PFSK-1 (cell line): ENCODE results near the gene ZNF480.

ENCODE experiments used
- FOXP2 ChIP-seq: optimal IDR thresholded peaks from 2 replicates; pipeline ENCODE3; 2011; ENCODE audit warnings: borderline replicate concordance, control low read depth, inconsistent platforms; ENCODE audit not compliant: insufficient read depth; ENCODE audit errors: extremely low read length, extremely low read depth
- POLR2AphosphoS5 ChIP-seq: IDR thresholded peaks from 2 replicates; pipeline ENCODE4 v1.6.1; 2012; ENCODE audit warnings: low read depth, mild to moderate bottlenecking, control low read depth, low read length, moderate library complexity
- SIN3A ChIP-seq: IDR thresholded peaks from 2 replicates; pipeline ENCODE4 v1.6.1; 2012; ENCODE audit warnings: mild to moderate bottlenecking, low read length, moderate library complexity, borderline replicate concordance; ENCODE audit not compliant: insufficient read depth
- TAF1 ChIP-seq: IDR thresholded peaks from 2 replicates; pipeline ENCODE4 v1.6.1; 2012; ENCODE audit warnings: low read length, control low read depth, borderline replicate concordance; ENCODE audit not compliant: insufficient read depth
- TF ChIP-seq, protein P1 (sequence below), 2 experiments: IDR thresholded peaks; 2 replicates each; pipeline versions ENCODE4 v1.6.1 to v1.8.0; 2011 to 2012; ENCODE audit warnings: low read depth in 2 of 2, low read length in 2 of 2, control low read depth in 1 of 2, inconsistent platforms in 1 of 2, mild to moderate bottlenecking in 1 of 2, moderate library complexity in 1 of 2; ENCODE audit not compliant: insufficient read depth in 1 of 2

The ZNF480 gene

DNA sequence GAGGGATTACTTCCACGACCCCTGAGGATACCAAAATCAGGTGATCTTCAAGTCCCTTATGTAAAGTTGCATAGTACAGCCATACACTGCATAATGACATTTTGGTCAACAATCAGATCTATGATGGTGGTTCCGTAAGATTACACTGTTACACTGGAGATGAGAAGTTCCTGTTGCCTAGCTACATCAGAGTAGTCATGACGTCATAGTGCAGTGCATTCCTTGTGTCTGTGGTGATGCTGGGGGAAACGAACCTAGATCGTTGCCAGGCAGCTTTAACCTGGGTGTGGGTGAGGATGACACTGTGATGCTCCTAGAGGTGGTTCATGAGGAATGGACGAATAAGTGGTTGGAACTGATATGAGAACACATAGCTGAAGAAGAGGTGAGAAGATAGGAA, 48.2 kb downstream of the ZNF480 start:
- TF ChIP-seq, protein P1, sequence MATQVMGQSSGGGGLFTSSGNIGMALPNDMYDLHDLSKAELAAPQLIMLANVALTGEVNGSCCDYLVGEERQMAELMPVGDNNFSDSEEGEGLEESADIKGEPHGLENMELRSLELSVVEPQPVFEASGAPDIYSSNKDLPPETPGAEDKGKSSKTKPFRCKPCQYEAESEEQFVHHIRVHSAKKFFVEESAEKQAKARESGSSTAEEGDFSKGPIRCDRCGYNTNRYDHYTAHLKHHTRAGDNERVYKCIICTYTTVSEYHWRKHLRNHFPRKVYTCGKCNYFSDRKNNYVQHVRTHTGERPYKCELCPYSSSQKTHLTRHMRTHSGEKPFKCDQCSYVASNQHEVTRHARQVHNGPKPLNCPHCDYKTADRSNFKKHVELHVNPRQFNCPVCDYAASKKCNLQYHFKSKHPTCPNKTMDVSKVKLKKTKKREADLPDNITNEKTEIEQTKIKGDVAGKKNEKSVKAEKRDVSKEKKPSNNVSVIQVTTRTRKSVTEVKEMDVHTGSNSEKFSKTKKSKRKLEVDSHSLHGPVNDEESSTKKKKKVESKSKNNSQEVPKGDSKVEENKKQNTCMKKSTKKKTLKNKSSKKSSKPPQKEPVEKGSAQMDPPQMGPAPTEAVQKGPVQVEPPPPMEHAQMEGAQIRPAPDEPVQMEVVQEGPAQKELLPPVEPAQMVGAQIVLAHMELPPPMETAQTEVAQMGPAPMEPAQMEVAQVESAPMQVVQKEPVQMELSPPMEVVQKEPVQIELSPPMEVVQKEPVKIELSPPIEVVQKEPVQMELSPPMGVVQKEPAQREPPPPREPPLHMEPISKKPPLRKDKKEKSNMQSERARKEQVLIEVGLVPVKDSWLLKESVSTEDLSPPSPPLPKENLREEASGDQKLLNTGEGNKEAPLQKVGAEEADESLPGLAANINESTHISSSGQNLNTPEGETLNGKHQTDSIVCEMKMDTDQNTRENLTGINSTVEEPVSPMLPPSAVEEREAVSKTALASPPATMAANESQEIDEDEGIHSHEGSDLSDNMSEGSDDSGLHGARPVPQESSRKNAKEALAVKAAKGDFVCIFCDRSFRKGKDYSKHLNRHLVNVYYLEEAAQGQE (IDR thresholded peaks at IDR 0.05; ENCODE audit: insufficient read depth in 1 of 2, low read depth in 2 of 2, low read length in 2 of 2) = no peak
- TF ChIP-seq TAF1 (no peak), POLR2AphosphoS5 (no peak), SIN3A (no peak), FOXP2 (no peak)

DNA sequence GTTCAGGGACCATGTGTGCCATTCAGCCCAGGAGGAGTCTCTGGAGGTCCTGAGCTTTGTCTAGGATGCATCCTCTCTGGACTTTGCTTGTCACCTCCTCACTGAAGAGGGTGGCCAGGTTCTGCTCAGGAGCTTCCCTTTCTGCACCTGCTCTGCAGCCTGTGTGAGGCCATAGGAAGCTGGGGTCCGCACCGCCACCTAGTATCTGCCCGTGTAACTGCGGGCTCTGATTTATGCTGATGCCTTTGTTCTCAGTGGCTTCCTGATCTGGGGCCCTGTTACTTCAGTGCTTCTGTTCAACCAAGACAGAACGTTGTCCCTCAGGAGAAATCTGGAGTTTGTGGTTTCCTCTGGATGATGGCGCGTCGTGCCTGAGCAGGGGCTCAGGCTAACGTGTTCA, 54.5 kb downstream of the ZNF480 start:
- no peak for TF ChIP-seq SIN3A
- no peak for TF ChIP-seq POLR2AphosphoS5
- TF ChIP-seq, protein P1 (IDR thresholded peaks at IDR 0.05; ENCODE audit: insufficient read depth in 1 of 2, low read depth in 2 of 2, low read length in 2 of 2) = no peak
- no peak for TF ChIP-seq TAF1
- no peak for TF ChIP-seq FOXP2

DNA sequence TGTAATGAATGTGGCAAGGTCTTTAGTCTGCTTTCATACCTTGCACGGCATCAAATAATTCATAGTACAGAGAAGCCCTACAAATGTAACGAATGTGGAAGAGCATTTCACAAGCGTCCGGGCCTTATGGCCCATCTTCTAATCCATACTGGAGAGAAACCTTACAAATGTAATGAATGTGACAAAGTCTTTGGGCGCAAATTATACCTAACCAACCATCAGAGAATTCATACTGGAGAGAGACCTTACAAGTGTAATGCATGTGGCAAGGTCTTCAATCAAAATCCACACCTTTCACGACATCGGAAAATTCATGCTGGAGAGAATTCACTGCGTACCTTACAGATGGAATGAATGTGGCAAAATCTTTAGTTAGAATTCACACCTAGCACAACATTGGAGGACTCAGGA, 69.5 kb downstream of the ZNF480 start:
- no peak for TF ChIP-seq SIN3A

DNA sequence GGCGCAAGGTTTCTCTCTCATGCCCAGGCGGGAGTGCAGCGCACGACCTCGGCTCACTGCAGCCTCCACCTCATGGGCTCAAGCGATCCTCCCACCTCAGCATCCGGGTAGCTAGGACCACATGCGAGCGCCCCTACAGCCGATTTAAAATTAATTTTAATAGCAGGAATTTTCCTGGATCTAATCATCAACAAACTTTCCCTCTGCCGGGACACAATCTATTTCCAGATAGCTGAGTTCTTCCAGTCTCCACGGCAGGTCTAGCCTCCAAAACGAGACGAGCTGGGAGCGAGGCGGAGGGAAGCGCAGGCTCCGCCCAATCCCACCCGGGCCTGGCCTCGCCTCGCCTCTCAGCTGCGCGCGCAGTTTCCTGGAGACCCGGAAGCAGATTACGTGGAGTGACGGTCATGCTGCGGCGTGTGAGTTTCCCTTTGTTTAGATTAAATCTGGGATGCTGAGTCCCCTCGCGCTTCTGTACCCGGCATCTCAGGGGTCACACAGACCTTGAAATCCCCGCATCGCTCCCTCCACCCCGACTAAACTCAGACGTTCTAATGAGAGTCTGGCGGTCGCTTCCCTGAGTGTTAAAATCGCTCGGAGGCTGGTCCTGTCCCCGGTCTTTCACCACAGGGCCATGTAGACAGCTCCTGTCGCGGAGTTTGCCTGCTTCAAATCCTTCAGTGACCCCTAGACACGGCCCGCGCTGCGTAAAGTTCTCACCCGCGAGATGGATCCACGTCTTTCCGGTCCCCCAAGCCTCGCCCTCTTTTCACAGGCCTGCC, 72.8 kb downstream of the ZNF480 start, which contains the start of gene ZNF880:
Gene ZNF880, plus strand, starts transcription at position 365 of the 782 bp plus-strand sequence. Its CDS starts 43 bp downstream, at position 408.
- TF ChIP-seq TAF1 = no peak
- TF ChIP-seq, protein P1 (IDR thresholded peaks at IDR 0.05; ENCODE audit: insufficient read depth in 1 of 2, low read depth in 2 of 2, low read length in 2 of 2) = 0 out of 4 replicates have a peak, but pooled peaks of 1 of the 2 experiments have one; percentile 8
- TF ChIP-seq POLR2AphosphoS5 = peak; percentile 65
- TF ChIP-seq FOXP2 = no peak
- peak; percentile 67; the same call in 1 of the 2 replicates for TF ChIP-seq SIN3A

DNA sequence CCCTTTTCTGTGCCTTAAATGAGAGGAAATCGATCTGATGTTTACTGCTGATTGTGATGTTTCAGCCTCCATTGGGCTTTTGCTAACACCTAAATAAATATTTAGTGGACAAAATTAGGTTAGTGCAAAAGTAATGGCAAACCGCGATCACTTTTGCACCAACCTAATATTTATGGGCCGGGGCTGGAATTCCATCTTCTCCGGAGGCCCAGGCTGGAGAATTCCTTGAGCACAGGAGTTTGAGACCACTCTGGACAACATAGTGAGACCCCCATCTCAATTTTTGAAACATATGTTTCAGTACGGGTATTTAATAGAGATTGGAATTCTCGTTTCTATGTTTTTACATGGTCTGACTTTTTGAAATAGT, 73.4 kb downstream of the ZNF480 start:
- TF ChIP-seq, protein P1 (IDR thresholded peaks at IDR 0.05; ENCODE audit: insufficient read depth in 1 of 2, low read depth in 2 of 2, low read length in 2 of 2) = no peak
- TF ChIP-seq SIN3A (no peak), POLR2AphosphoS5 (no peak), TAF1 (no peak), FOXP2 (no peak)
